Small intestine (tissue), 7 donors: ENCODE data around the gene RNF225. TPM values are rescaled to one million over a fixed set of nuclear protein-coding genes. Genes with fewer than 3 reads are reported as not detected.
"Not testable (repeated sequence)": the region's sequence is repeated elsewhere in the genome, so short reads cannot be mapped to it uniquely, and the experiment has no call there.

Experiments
- DNase-seq, 2 donors: peaks; one replicate each; pipeline versions ENCODE4 v3.0.0 to v3.0.0-alpha.2; 2013
- FAIRE-seq: peaks from 2 replicates; lab custom pipeline; 2012; peaks lifted over from hg19 to GRCh38; lab: Jason Lieb, UNC
- H3K27ac ChIP-seq, 3 donors: one replicate each; pipeline ENCODE4 v1.5.1; 2013; ENCODE audit warnings: low read length in 2 of 3, mild to moderate bottlenecking in 2 of 3, control low read depth in 1 of 3, inconsistent platforms in 1 of 3, low read depth in 1 of 3, moderate library complexity in 1 of 3
- H3K27me3 ChIP-seq, 3 donors: one replicate each; pipeline ENCODE4 v1.6.1; 2013; ENCODE audit warnings: low read length in 3 of 3, inconsistent platforms in 1 of 3; ENCODE audit not compliant: control insufficient read depth in 3 of 3, insufficient read depth in 3 of 3
- H3K36me3 ChIP-seq, 3 donors: one replicate each; pipeline ENCODE4 v1.6.1; 2013; ENCODE audit warnings: low read length in 3 of 3, inconsistent platforms in 1 of 3, low read depth in 1 of 3, mild to moderate bottlenecking in 1 of 3, moderate library complexity in 1 of 3; ENCODE audit not compliant: control insufficient read depth in 3 of 3, insufficient read depth in 2 of 3
- H3K4me1 ChIP-seq, 3 donors: one replicate each; pipeline ENCODE4 v1.6.1; 2013; ENCODE audit warnings: low read length in 2 of 3, inconsistent platforms in 1 of 3, low read depth in 1 of 3, mild to moderate bottlenecking in 1 of 3, moderate library complexity in 1 of 3; ENCODE audit not compliant: control insufficient read depth in 3 of 3, insufficient read depth in 2 of 3
- H3K4me3 ChIP-seq, 3 donors: one replicate each; pipeline ENCODE4 v1.5.1; 2013; ENCODE audit warnings: low read length in 3 of 3, control low read depth in 1 of 3, inconsistent platforms in 1 of 3, low read depth in 1 of 3, mild to moderate bottlenecking in 1 of 3, moderate library complexity in 1 of 3
- H3K9me3 ChIP-seq, 2 donors: one replicate each; pipeline ENCODE4 v1.6.1; 2013; ENCODE audit warnings: low read depth in 1 of 2, low read length in 1 of 2; ENCODE audit not compliant: control insufficient read depth in 2 of 2, insufficient read depth in 1 of 2
- WGBS, 3 donors: extraction: QIAGEN DNeasy Blood & Tissue Kit; methylation state at CpG; one replicate each; pipeline ENCODE4 v1.1.7; 2013; 5-methylcytosine and 5-hydroxymethylcytosine counted together
- polyA plus RNA-seq, 4 donors: library from polyadenylated mRNA; stranded (reverse) in 3 of 4; unstranded in 1 of 4; fragments of 200-250 nt in 3 of 4; fragments of 120-200 nt in 1 of 4; gene quantifications; one replicate each; pipeline versions ENCODE4 v1.2.1 to v1.2.3, GENCODE V29; 2013
- donor health status: healthy with polysubstance abuse.
- donor health status: control.
- donor health status: control.
- donor health status: Bipolar disorder and iron deficiency.
- donor health status: healthy.

Gene RNF225
- polyA plus RNA-seq, 4 donors = not detected

- H3K4me3 ChIP-seq = no peak overlapping the region
- peaks cover 0 to 2% (median 0%) of the 10 kb centered on the region in 3 donors for H3K27me3 ChIP-seq
- no peaks in the 10 kb centered on the region for H3K4me1 ChIP-seq
- H3K36me3 ChIP-seq = peaks cover 0 to 34% (median 0%) of the 10 kb centered on the region in 3 donors
- 85 to 96% (median 95%) methylated on average over 55 to 68 of the region's 68 CpGs for WGBS, 3 donors
- H3K9me3 ChIP-seq = peaks cover 0 to 7% of the 10 kb centered on the region in 2 donors
- no peak overlapping the region for H3K27ac ChIP-seq
- DNase-seq = no peak
- no peak for FAIRE-seq
Measured at GRCh38 chr19:58368561-58369360, 26.7 kb upstream of the RNF225 start.

- H3K9me3 ChIP-seq = peaks cover 0 to 4% of the 10 kb centered on the region in 2 donors
- DNase-seq (no peak), FAIRE-seq (no peak)
- H3K36me3 ChIP-seq = peaks cover 0 to 19% (median 0%) of the 10 kb centered on the region in 3 donors
- 78 to 79% (median 79%) methylated on average over 15 of the region's 15 CpGs for WGBS, 3 donors
- H3K27me3 ChIP-seq = peaks cover 0 to 2% (median 0%) of the 10 kb centered on the region in 3 donors
- no peaks in the 10 kb centered on the region for H3K4me1 ChIP-seq
- no peak overlapping the region for H3K27ac ChIP-seq
- H3K4me3 ChIP-seq = no peak overlapping the region
Measured at GRCh38 chr19:58372311-58373133, 22.9 kb upstream of the RNF225 start.

- H3K27me3 ChIP-seq = no peaks in the 10 kb centered on the region
- no peak overlapping the region for H3K4me3 ChIP-seq
- peaks cover 0 to 25% (median 0%) of the 10 kb centered on the region in 3 donors for H3K36me3 ChIP-seq
- 89 to 94% (median 90%) methylated on average over 4 of the region's 4 CpGs for WGBS, 3 donors
- H3K4me1 ChIP-seq = peaks cover 0 to 2% (median under 1%) of the 10 kb centered on the region in 3 donors
- DNase-seq (no peak), FAIRE-seq (no peak)
- H3K27ac ChIP-seq = no peak overlapping the region
- no peaks in the 10 kb centered on the region for H3K9me3 ChIP-seq
Measured at GRCh38 chr19:58374200-58374599, 21.3 kb upstream of the RNF225 start.

- not testable (repeated sequence) for DNase-seq, H3K27ac ChIP-seq, H3K27me3 ChIP-seq, H3K4me3 ChIP-seq, FAIRE-seq, H3K9me3 ChIP-seq
- 80 to 82% (median 80%) methylated on average over 7 of the region's 7 CpGs for WGBS, 3 donors
- Histone ChIP-seq H3K36me3 (peaks cover 0 to 19% (median 0%) of the 10 kb centered on the region in 3 donors), H3K4me1 (peaks cover 0 to 16% (median 4%) of the 10 kb centered on the region in 3 donors)
Measured at GRCh38 chr19:58376724-58377123, 18.7 kb upstream of the RNF225 start.

- Histone ChIP-seq H3K36me3 (peaks cover 0 to 15% (median 0%) of the 10 kb centered on the region in 3 donors), H3K4me3 (no peak overlapping the region), H3K27ac (no peak overlapping the region), H3K9me3 (no peaks in the 10 kb centered on the region), H3K4me1 (peaks cover 0 to 18% (median 4%) of the 10 kb centered on the region in 3 donors), H3K27me3 (no peaks in the 10 kb centered on the region)
- DNase-seq (no peak), FAIRE-seq (no peak)
- 85 to 93% (median 87%) methylated on average over 5 to 6 of the region's 6 CpGs for WGBS, 3 donors
Measured at GRCh38 chr19:58379246-58379645, 16.2 kb upstream of the RNF225 start.

- 1 to 5% (median 2%) methylated on average over 21 to 24 of the region's 24 CpGs for WGBS, 3 donors
- peak overlapping the region; percentile 48 to 64 (median 58) for H3K4me3 ChIP-seq
Measured at GRCh38 chr19:58380037-58380661, 15.3 kb upstream of the RNF225 start.

GRCh38 chr19:58380662-58381459 lies 14.6 kb upstream of the RNF225 start, which contains the start of gene ZNF837:
Gene ZNF837 (minus strand): TSS chr19:58381030. CDS start chr19:58369332, 11,698 bp downstream.
- FAIRE-seq (peak; percentile 65), DNase-seq (peak; percentile 100)
- H3K4me1 ChIP-seq = peaks cover 0 to 31% (median 4%) of the 10 kb centered on the region in 3 donors
- peaks cover 0 to 15% (median 0%) of the 10 kb centered on the region in 3 donors for H3K36me3 ChIP-seq
- H3K27me3 ChIP-seq = no peaks in the 10 kb centered on the region
- peak within 1 kb of the TSS; percentile 57 to 88 (median 88) for H3K27ac ChIP-seq
- peak within 1 kb of the TSS; percentile 48 to 64 (median 58) for H3K4me3 ChIP-seq
- 0% methylated on average over 67 to 83 of the region's 83 CpGs for WGBS, 3 donors
- no peaks in the 10 kb centered on the region for H3K9me3 ChIP-seq

More at GRCh38 chr19:58380037-58380661, 15.3 kb upstream of the RNF225 start:
- Histone ChIP-seq H3K4me1 (peaks cover 0 to 24% (median 4%) of the 10 kb centered on the region in 3 donors), H3K9me3 (no peaks in the 10 kb centered on the region), H3K27me3 (no peaks in the 10 kb centered on the region), H3K27ac (peak overlapping the region; percentile 57 to 88 (median 88)), H3K36me3 (peaks cover 0 to 15% (median 0%) of the 10 kb centered on the region in 3 donors)
- DNase-seq (no peak), FAIRE-seq (no peak)
